Mesenchymal stem cell (in vitro differentiated cells and primary cell): ENCODE data around the gene CCND1.

Experiments
- DNase-seq: peaks from one replicate; pipeline ENCODE4 v3.0.0-alpha.2; 2013
- H2AFZ ChIP-seq: one replicate; pipeline ENCODE4 v1.6.1; 2013; ENCODE audit warnings: low read depth, mild to moderate bottlenecking, control low read depth, inconsistent platforms, low read length, moderate library complexity
- H2AK5ac ChIP-seq: 2 replicates; pipeline ENCODE4 v1.6.1; 2013; ENCODE audit warnings: low read length, moderate library complexity, mild to moderate bottlenecking, inconsistent platforms; ENCODE audit not compliant: severe bottlenecking
- H2BK120ac ChIP-seq: one replicate; pipeline ENCODE4 v1.6.1; 2013; ENCODE audit warnings: low read depth, mild to moderate bottlenecking, inconsistent platforms, low read length, moderate library complexity
- H2BK12ac ChIP-seq, 2 experiments: one replicate each; pipeline ENCODE4 v1.6.1; 2013; ENCODE audit warnings: inconsistent platforms in 2 of 2, low read length in 2 of 2, mild to moderate bottlenecking in 2 of 2, moderate library complexity in 2 of 2, control low read depth in 1 of 2
- H2BK15ac ChIP-seq: one replicate; pipeline ENCODE4 v1.6.1; 2013; ENCODE audit warnings: mild to moderate bottlenecking, low read depth, inconsistent platforms; ENCODE audit not compliant: poor library complexity, severe bottlenecking
- H2BK5ac ChIP-seq: 2 replicates; pipeline ENCODE4 v1.6.1; 2013; ENCODE audit warnings: low read depth, mild to moderate bottlenecking, low read length, control low read depth, inconsistent platforms; ENCODE audit not compliant: poor library complexity, severe bottlenecking
- H3K14ac ChIP-seq, 2 experiments: one replicate each; pipeline ENCODE4 v1.6.1; 2013; ENCODE audit warnings: inconsistent platforms in 2 of 2, low read length in 2 of 2, control low read depth in 1 of 2, mild to moderate bottlenecking in 1 of 2, moderate library complexity in 1 of 2
- H3K18ac ChIP-seq, 2 experiments: one replicate each; pipeline ENCODE4 v1.6.1; 2013; ENCODE audit warnings: inconsistent platforms in 2 of 2, low read length in 2 of 2, control low read depth in 1 of 2, low read depth in 1 of 2, mild to moderate bottlenecking in 1 of 2
- H3K23ac ChIP-seq, 2 experiments: one replicate each; pipeline ENCODE4 v1.6.1; 2013; ENCODE audit warnings: inconsistent platforms in 2 of 2, low read length in 2 of 2, mild to moderate bottlenecking in 2 of 2, moderate library complexity in 2 of 2, control low read depth in 1 of 2
- H3K27ac ChIP-seq: 2 replicates; pipeline ENCODE4 v1.5.1; 2013; ENCODE audit warnings: mild to moderate bottlenecking, moderate library complexity, low read length, control low read depth, inconsistent platforms; ENCODE audit not compliant: poor library complexity, severe bottlenecking
- H3K27me3 ChIP-seq, 2 experiments: 2 replicates each; pipeline versions ENCODE4 v1.6.1 to v1.7.0; 2013; ENCODE audit warnings: low read length in 2 of 2, mild to moderate bottlenecking in 2 of 2, moderate library complexity in 2 of 2, control low read depth in 1 of 2, inconsistent platforms in 1 of 2; ENCODE audit not compliant: control insufficient read depth in 1 of 2, insufficient read depth in 1 of 2
- H3K36me3 ChIP-seq, 2 experiments: 2 replicates each; pipeline versions ENCODE4 v1.6.1 to v1.7.0; 2013; ENCODE audit warnings: low read length in 2 of 2, control low read depth in 1 of 2, inconsistent platforms in 1 of 2, low read depth in 1 of 2, mild to moderate bottlenecking in 1 of 2; ENCODE audit not compliant: insufficient read depth in 2 of 2, control insufficient read depth in 1 of 2
- H3K4ac ChIP-seq, 2 experiments: one replicate each; pipeline ENCODE4 v1.6.1; 2013; ENCODE audit warnings: inconsistent platforms in 2 of 2, low read length in 2 of 2, mild to moderate bottlenecking in 2 of 2, moderate library complexity in 2 of 2, control low read depth in 1 of 2, low read depth in 1 of 2
- H3K4me1 ChIP-seq: 2 replicates; pipeline ENCODE4 v1.6.1; 2013; ENCODE audit warnings: low read depth, low read length, control low read depth; ENCODE audit not compliant: control insufficient read depth, insufficient read depth
- H3K4me2 ChIP-seq: 2 replicates; pipeline ENCODE4 v1.6.1; 2013; ENCODE audit warnings: low read length, mild to moderate bottlenecking, inconsistent platforms; ENCODE audit not compliant: poor library complexity, severe bottlenecking
- H3K4me3 ChIP-seq, 2 experiments: 2 replicates each; pipeline versions ENCODE4 v1.5.1 to v1.7.0; 2013; ENCODE audit warnings: low read length in 2 of 2, mild to moderate bottlenecking in 2 of 2, control low read depth in 1 of 2, low read depth in 1 of 2; ENCODE audit not compliant: insufficient read depth in 1 of 2
- H3K79me1 ChIP-seq: replicated peaks from 2 replicates; pipeline ENCODE4 v1.6.1; 2013; ENCODE audit warnings: mild to moderate bottlenecking, control low read depth, low read length, inconsistent platforms; ENCODE audit not compliant: poor library complexity, severe bottlenecking
- H3K9ac ChIP-seq: 2 replicates; pipeline ENCODE4 v1.7.0; 2013; ENCODE audit warnings: mild to moderate bottlenecking, low read length, moderate library complexity
- H3K9me3 ChIP-seq: 2 replicates; pipeline ENCODE4 v1.7.0; 2013; ENCODE audit warnings: mild to moderate bottlenecking, low read length; ENCODE audit not compliant: control insufficient read depth
- H4K8ac ChIP-seq: one replicate; pipeline ENCODE4 v1.6.1; 2013; ENCODE audit warnings: inconsistent platforms, mild to moderate bottlenecking, low read length, moderate library complexity
- H4K91ac ChIP-seq: one replicate; pipeline ENCODE4 v1.6.1; 2013; ENCODE audit warnings: mild to moderate bottlenecking, low read length, inconsistent platforms
- WGBS: methylation state at CpG from one replicate; pipeline ENCODE4 v1.1.7; 2013; ENCODE audit warnings: mixed read lengths; 5-methylcytosine and 5-hydroxymethylcytosine counted together

The CCND1 gene

GRCh38 chr11:69635804-69636511 lies 5.0 kb upstream of the CCND1 start:
- Histone ChIP-seq H3K9me3 (no peaks in the 10 kb centered on the region), H2AK5ac (peak overlapping the region; percentile 11), H2BK12ac (peak overlapping the region; percentile 90 to 92), H3K4me2 (peak overlapping the region; percentile 88), H2BK15ac (peak overlapping the region; percentile 82), H4K8ac (peak overlapping the region; percentile 69), H3K4me1 (peaks cover 31% of the 10 kb centered on the region), H3K79me1 (peaks cover 5% of the 10 kb centered on the region), H3K18ac (peak overlapping the region; percentile 80 to 86), H3K4ac (peak overlapping the region; percentile 10 to 83), H2BK120ac (peak overlapping the region; percentile 90), H3K23ac (peak overlapping the region in 1 of 2 experiments; percentile 14), H4K91ac (peak overlapping the region; percentile 87), H3K27ac (peak overlapping the region; percentile 30), H3K27me3 (peaks cover 0 to 10% of the 10 kb centered on the region in 2 experiments), H3K4me3 (peak overlapping the region; percentile 24 to 99), H2BK5ac (peak overlapping the region; percentile 35), H3K36me3 (no peaks in the 10 kb centered on the region), H2AFZ (peak overlapping the region; percentile 60), H3K9ac (peak overlapping the region; percentile 97), H3K14ac (no peak overlapping the region)
- 8% methylated on average over 16 of the region's 17 CpGs for WGBS
- DNase-seq: no peak

- peak overlapping the region; percentile 43 for H3K27ac ChIP-seq
- peak overlapping the region; percentile 99 for H2BK120ac ChIP-seq
- peak overlapping the region in 1 of 2 experiments; percentile 58 for H3K14ac ChIP-seq
- peaks cover 5% of the 10 kb centered on the region for H3K79me1 ChIP-seq
- DNase-seq: peak; percentile 88
- peaks cover 31% of the 10 kb centered on the region for H3K4me1 ChIP-seq
- H2AK5ac ChIP-seq: peak overlapping the region; percentile 31
- peak overlapping the region; percentile 97 for H3K9ac ChIP-seq
- WGBS: 6% methylated on average over 57 of the region's 63 CpGs
- peak overlapping the region; percentile 71 for H2BK5ac ChIP-seq
- peak overlapping the region; percentile 97 for H4K8ac ChIP-seq
- peak overlapping the region; percentile 99 for H2BK15ac ChIP-seq
- peak overlapping the region; percentile 24 to 99 for H3K4me3 ChIP-seq
- peak overlapping the region; percentile 90 to 100 for H2BK12ac ChIP-seq
- H4K91ac ChIP-seq: peak overlapping the region; percentile 92
- H3K18ac ChIP-seq: peak overlapping the region; percentile 86 to 94
- H3K4ac ChIP-seq: peak overlapping the region; percentile 85 to 97
- H3K4me2 ChIP-seq: peak overlapping the region; percentile 88
- H3K27me3 ChIP-seq: peaks cover 0 to 10% of the 10 kb centered on the region in 2 experiments
- peak overlapping the region in 1 of 2 experiments; percentile 71 for H3K23ac ChIP-seq
- peak overlapping the region; percentile 60 for H2AFZ ChIP-seq
- H3K36me3 ChIP-seq: no peaks in the 10 kb centered on the region
- H3K9me3 ChIP-seq: no peaks in the 10 kb centered on the region
These were observed 4.3 kb upstream of the CCND1 start for GRCh38 chr11:69636512-69637197.

GRCh38 chr11:69637198-69637940 lies 3.6 kb upstream of the CCND1 start:
- Histone ChIP-seq H3K18ac (peak overlapping the region; percentile 92 to 94), H3K4me2 (peak overlapping the region; percentile 88), H3K23ac (no peak overlapping the region), H4K91ac (peak overlapping the region; percentile 92), H2BK15ac (peak overlapping the region; percentile 99), H3K27me3 (peaks cover 0 to 10% of the 10 kb centered on the region in 2 experiments), H3K9me3 (no peaks in the 10 kb centered on the region), H3K36me3 (no peaks in the 10 kb centered on the region), H3K14ac (no peak overlapping the region), H2BK12ac (peak overlapping the region; percentile 51 to 100), H3K79me1 (peaks cover 5% of the 10 kb centered on the region), H2BK5ac (peak overlapping the region; percentile 10), H2AFZ (no peak overlapping the region), H3K4ac (peak overlapping the region; percentile 85 to 97), H2AK5ac (peak overlapping the region; percentile 8), H3K27ac (no peak overlapping the region), H3K4me3 (peak overlapping the region; percentile 11 to 99), H4K8ac (peak overlapping the region; percentile 97), H2BK120ac (peak overlapping the region; percentile 99), H3K4me1 (peaks cover 31% of the 10 kb centered on the region), H3K9ac (peak overlapping the region; percentile 97)
- no peak for DNase-seq
- 12% methylated on average over 65 of the region's 67 CpGs for WGBS
